Kidney tubule cell (primary cell): ENCODE measurements around the gene BDKRB1.

ENCODE experiments used
- DNase-seq: peaks from one replicate; pipeline ENCODE4 v3.0.0-alpha.2; 2018; ENCODE audit warnings: low spot score

The BDKRB1 gene

GRCh38 chr14:96261772-96262655 lies 6.0 kb downstream of the BDKRB1 start:
- DNase-seq: no peak

GRCh38 chr14:96263347-96264199 lies 7.6 kb downstream of the BDKRB1 start:
- DNase-seq: no peak

GRCh38 chr14:96264200-96264553 lies 8.2 kb downstream of the BDKRB1 start:
- DNase-seq: no peak

- DNase-seq: peak; percentile 18
These were observed 8.8 kb downstream of the BDKRB1 start for GRCh38 chr14:96264853-96265252.

GRCh38 chr14:96265383-96266095 lies 9.5 kb downstream of the BDKRB1 start:
- DNase-seq: no peak

GRCh38 chr14:96267336-96267735 lies 11.3 kb downstream of the BDKRB1 start:
- peak; percentile 44 for DNase-seq

- DNase-seq: peak; percentile 62
These were observed 11.9 kb downstream of the BDKRB1 start for GRCh38 chr14:96267916-96268315.

GRCh38 chr14:96268431-96269358 lies 12.7 kb downstream of the BDKRB1 start:
- DNase-seq: peak; percentile 93

- DNase-seq: no peak
These were observed 13.3 kb downstream of the BDKRB1 start for GRCh38 chr14:96269359-96269710.

GRCh38 chr14:96270565-96271420 lies 14.8 kb downstream of the BDKRB1 start:
- no peak for DNase-seq

- DNase-seq: peak; percentile 52
These were observed 15.4 kb downstream of the BDKRB1 start for GRCh38 chr14:96271421-96271762.

- peak; percentile 18 for DNase-seq
These were observed 16.9 kb downstream of the BDKRB1 start for GRCh38 chr14:96272777-96273473.

- no peak for DNase-seq
These were observed 17.6 kb downstream of the BDKRB1 start for GRCh38 chr14:96273629-96274028.

GRCh38 chr14:96274122-96274521 lies 18.1 kb downstream of the BDKRB1 start:
- no peak for DNase-seq

GRCh38 chr14:96274543-96274942 lies 18.5 kb downstream of the BDKRB1 start:
- DNase-seq: no peak

GRCh38 chr14:96275177-96276112 lies 19.4 kb downstream of the BDKRB1 start:
- peak; percentile 62 for DNase-seq

- DNase-seq: no peak
These were observed 21.9 kb downstream of the BDKRB1 start for GRCh38 chr14:96277890-96278289.

GRCh38 chr14:96279564-96279963 lies 23.6 kb downstream of the BDKRB1 start:
- no peak for DNase-seq

- DNase-seq: no peak
These were observed 24.1 kb downstream of the BDKRB1 start for GRCh38 chr14:96280104-96280503.
